MM.1S (cell line): ENCODE results near the gene POLR3C.

Source experiments
- CTCF ChIP-seq: fragments of 300-600 bp; sonication (generic); IDR thresholded peaks from 2 replicates; pipeline ENCODE4 v1.5.1; 2016; ENCODE audit warnings: antibody characterized with exemption, low read length, mixed read lengths
- EZH2 ChIP-seq: fragments of 300-600 bp; sonication (generic); optimal IDR thresholded peaks from 2 replicates; pipeline ENCODE3; 2017; ENCODE audit warnings: low read depth, mild to moderate bottlenecking, antibody characterized with exemption, low read length, mixed read lengths
- EZH2phosphoT487 ChIP-seq: fragments of 300-600 bp; sonication (generic); IDR thresholded peaks from 2 replicates; pipeline ENCODE4 v1.6.1; 2018; ENCODE audit warnings: antibody characterized with exemption, low read length

GRCh38 chr1:145849356-145850160 is 25.6 kb downstream of the POLR3C start:
- TF ChIP-seq CTCF (peak; percentile 59), EZH2phosphoT487 (no peak), EZH2 (no peak)
